ENCODE results near the gene NR2F1.

NR2F1 gene

GRCh38 chr5:93591323-93591945, 8.4 kb downstream of the NR2F1 start:
- no peak for DNase-seq

DNA sequence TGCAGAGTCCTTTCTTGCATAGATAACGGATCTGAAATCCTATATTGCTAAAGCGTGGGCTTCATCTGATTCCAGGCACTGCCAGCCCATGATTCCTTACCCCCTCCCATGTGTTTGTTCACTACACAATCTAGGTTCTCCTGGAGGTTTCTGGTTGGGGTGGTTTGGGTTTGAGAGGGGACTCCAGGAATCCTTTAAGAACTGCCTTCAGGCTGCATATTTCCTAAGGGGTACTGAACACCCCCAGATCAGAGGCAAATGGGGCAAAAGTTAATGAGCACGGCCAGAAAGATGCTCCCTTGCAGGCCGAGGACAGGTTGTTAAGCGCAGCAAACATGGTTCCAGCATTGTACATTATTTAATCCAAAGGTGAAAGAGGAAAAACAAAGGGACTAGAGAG, 9.9 kb downstream of the NR2F1 start:
- no peak for DNase-seq

GRCh38 chr5:93593476-93594131, 10.6 kb downstream of the NR2F1 start:
- no peak for DNase-seq

DNA sequence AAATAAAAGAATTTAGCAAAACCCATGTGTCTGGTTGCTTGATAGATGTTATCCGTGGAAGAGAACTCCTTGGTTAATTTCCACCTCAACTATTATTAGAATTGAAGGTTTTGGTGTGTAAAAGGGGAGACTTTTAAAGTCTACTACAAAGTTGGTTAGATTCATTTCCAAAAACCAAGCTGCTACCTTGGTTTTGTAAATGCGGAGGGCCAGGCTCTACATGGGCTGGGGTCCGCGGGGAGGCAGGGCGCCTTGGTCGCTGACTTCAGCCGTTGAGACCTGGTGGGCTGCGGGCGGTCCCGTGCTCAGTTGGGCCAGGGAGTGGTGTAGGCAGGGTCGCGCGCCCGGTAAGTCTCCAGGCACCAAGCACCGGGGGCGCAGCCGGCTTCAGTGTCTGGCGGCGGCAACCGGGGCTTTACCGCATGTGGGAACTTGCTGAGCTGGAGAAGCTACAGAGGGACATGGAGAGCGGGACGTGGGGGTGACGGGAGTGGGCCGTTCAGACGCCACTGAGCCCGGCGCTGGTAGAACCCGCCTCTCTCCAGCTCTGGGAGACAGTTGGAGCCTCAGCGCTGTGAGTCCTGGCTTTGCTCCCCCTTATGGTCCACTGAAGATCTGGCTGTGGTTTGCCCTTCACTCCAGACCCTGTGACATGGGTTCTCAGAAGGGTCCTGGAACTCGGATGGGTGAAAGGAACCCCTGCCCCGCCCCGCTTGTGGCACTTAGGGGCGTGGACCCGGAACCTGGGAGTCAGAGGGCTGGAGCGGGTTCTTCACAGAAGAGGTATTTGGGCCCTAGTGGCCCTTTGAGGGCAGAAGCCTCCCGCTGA, 11.8 kb downstream of the NR2F1 start:
- DNase-seq, result no peak

GRCh38 chr5:93595420-93596147, 12.6 kb downstream of the NR2F1 start:
- no peak for DNase-seq

GRCh38 chr5:93596310-93596675, 13.3 kb downstream of the NR2F1 start:
- no peak for DNase-seq

DNA sequence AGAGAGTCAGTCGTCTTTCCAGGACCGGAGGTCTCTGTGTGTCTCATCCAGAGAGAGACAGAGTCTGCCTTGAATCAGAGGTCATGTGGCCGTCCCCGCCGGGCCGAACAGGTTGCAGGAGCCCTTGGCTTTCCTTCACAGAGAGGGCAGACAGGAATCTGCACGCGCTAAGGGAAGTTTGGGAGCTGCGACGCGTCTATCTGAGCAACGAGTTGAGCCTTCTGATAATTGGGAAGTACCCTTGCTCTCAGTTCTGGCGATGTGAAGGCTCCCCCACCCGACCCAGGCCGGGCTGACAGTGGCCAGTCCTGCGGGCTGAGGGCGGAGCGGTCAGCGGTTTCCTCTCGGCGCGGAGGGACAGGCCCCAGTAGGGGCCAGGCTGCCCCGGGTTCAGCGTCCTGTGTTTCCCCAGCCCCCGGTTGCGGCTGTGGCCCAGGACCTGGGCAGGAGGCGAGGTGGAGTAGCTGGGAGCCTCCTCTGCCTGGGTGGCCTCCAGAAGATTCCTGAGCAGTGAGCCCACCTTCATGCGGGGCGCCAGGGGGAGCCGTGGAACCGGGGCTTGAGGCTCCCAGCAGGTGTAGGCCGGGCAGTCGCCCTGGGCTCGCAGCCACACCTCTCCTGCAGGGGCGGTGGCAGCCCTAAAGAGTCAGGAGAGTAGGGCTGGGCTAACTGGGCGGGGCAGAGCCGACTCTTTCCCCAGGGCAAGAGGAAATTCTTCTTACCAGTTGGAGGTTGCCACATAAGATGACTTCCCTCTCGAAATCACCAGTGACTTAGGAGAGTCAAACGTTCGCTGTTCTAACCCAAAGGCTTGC, 13.9 kb downstream of the NR2F1 start:
- peak; percentile 74 for DNase-seq

DNA sequence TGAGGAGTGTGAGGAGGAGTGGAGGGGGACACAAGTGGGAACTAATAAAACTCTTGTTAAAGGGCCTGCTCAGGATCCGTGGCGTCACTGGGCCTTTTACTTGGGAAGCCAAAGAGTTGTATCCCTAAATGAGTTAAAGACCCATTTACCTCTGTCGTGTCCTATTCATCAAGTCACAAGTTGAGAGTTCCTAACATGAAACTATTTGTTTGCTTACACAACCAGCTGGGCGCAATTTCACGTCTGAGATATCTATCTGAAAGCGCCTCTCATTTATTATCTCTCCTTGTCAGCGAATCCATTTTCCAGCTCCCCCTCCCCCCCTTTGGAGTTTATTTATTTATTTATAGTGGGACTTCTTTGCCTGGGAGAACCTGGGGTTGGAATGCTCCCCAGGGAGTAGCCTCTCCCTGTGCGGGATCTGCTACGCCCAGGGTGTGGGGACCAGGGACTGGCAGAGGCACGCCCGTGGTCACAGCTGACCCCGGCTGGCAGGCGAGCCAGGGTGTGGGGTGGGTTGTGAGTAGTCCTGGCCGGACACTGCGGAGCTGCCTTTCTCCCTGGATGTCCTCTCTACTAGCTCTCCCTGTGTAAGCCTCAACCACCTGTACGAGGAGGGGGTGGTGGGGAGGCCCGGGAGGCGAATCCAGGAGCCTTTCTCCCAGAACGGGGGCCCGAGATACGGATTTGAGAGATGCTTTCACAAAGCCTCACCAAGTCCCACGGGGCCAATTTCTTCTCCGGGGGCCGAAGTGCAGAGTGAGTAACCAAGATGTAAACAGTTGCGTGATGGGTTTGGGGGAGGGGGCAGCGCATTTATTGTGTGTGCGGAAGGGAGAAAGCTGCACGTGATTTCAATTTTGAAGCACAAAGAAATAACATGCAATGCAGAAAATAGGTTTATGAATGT, 15.3 kb downstream of the NR2F1 start:
- peak; percentile 69 for DNase-seq

DNA sequence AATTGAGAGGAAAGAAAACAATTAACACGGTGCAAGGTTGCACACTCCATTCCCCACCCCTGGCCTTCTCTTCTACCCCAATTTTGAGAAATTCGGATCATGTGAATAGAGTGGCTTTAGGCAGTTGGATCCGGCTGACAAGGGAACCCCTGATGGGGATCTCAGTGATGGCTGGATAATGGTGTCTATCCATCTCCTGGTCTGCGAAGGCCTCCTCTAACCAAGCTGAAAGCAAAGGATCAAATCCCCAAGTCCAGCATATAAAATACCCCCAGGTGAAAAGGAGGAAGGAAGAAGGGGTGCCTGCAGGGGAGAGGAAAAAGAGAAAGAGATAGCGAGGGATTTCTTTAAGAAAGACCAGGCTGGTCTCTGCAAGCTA, 16.0 kb downstream of the NR2F1 start:
- DNase-seq, result no peak

DNA sequence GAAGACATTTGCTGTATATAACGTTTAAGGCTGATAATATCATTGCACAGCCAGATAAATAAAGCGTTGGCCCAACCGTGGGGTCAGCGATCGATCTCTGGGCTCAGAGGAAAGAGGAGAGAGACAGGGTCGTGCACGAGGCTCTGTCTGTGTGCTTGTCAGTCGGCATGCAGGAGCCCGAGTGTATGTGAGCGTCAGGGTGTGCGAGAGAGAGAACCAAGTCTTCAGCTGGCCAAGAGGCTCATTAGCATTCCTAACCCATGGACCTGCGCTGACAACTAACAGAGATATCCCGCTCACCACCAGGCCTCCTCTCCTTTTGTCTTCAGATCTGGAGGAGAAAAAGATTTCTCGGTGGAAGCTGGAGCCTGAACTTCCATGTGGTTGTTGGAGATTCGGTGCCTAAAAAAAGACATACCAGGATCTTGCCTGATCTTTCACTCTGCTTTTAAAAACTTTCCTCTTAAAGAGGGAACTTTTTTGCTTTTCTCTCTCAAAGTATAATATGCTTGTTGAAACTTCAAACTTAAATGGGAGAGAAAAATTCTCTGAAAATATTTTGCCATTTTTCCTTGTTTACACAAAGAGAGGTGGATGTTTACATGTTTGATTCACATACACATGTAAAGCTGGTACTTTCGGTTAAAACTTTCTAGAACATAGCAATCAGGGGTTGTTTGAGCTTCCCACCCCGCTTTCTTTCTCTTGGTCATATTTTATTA, 16.5 kb downstream of the NR2F1 start:
- peak; percentile 71 for DNase-seq

DNA sequence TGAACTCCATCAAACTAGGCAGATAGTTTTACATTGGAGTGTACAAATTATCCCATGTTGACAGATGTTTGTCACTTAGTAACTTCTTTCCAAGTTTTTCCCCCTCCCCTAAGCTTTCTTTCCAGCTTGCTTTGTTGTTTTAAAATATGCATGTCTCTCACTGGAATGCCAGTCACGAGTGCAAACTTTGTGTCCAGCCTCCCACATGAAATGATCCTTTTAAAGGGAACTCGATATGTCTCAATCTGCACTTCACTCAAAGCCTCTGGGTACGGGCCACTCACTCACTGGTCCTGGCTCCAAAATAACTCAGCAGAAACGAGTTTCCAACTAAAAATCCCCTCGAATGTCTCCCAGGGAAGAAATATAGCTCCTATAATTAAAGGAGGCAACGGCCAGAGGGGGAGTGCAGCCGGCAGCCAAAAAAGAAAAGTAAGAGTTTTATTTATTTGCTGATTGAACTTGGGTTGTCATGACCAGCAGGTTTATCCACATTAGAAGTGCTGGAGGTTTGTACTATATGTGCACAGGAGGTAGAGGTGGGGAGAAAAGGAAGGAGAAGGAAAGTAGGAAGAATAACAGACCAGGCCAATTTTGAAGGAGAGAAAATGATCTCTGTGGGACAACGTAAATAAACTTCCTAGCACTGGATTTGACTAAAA, 17.5 kb downstream of the NR2F1 start:
- no peak for DNase-seq

GRCh38 chr5:93601071-93601801, 18.2 kb downstream of the NR2F1 start:
- peak; percentile 37 for DNase-seq

GRCh38 chr5:93601802-93602155, 18.8 kb downstream of the NR2F1 start:
- DNase-seq, result peak; percentile 68

- DNase-seq, result peak; percentile 91
Observed at GRCh38 chr5:93602241-93603077, 19.4 kb downstream of the NR2F1 start.

- no peak for DNase-seq
Observed at GRCh38 chr5:93603078-93603792, 20.2 kb downstream of the NR2F1 start.

DNA sequence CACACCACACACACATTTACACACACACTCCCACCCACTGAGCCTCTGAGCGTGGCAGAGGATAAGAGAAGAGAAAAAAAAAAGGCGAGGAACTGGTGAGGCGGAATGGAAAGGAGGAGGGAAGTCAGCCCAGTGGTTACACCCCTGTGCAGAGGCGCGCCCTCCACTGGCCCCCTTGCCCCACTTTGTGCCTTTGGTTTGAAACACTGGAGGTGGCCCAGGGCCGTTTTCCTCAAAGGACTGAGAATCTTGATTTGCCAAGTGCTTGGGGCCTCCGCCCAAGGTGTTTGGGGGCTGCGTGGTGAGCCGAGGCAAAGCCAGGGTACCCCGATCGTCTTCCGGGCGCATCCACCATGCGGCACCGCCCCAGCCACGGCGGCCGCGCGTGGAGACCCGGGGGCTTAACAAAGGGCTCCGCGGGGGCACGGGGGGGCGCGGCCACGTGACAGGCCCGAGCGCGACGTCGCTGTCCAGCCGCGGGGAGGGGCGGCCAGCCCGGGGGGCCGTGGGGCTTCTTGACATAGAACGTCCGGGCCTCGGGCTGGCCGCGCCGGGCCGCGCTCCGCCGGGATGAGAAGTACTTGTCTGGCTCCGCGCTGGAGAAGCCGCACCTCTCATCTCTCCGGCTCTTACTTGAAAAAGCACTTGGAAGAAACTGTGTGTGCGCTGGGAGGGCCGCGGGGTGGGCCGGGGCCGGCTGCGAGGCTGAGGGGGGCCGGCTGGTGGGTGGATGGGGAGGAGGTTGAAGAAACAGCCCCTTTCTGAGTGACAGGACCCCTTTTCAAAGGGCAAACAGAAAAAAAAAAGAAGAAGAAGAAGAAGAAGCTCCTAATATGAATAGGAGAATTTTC, 21.0 kb downstream of the NR2F1 start:
- peak; percentile 66 for DNase-seq

Data from NCI-H146 (cell line).